Mesendoderm (in vitro differentiated cells): ENCODE data around the gene NUAK1.
A peak's percentile ranks its signal among the peaks of the same experiment; 100 is the strongest.
"Not testable (repeated sequence)": the region's sequence is repeated elsewhere in the genome, so short reads cannot be mapped to it uniquely, and the experiment has no call there.

Experiments used
- DNase-seq: peaks from one replicate; pipeline ENCODE4 v3.0.0; 2013
- H2AK5ac ChIP-seq: 2 replicates; pipeline ENCODE4 v1.6.1; 2013; ENCODE audit warnings: low read length, inconsistent platforms
- H2BK120ac ChIP-seq: 2 replicates; pipeline ENCODE4 v1.6.1; 2013; ENCODE audit warnings: low read depth, mild to moderate bottlenecking, low read length, moderate library complexity, mixed read lengths
- H2BK15ac ChIP-seq: replicated peaks from 2 replicates; pipeline ENCODE4 v1.6.1; 2013; ENCODE audit warnings: low read depth, mild to moderate bottlenecking, moderate library complexity
- H2BK5ac ChIP-seq: 2 replicates; pipeline ENCODE4 v1.6.1; 2013; ENCODE audit warnings: low read length, inconsistent platforms
- H3K18ac ChIP-seq: 2 replicates; pipeline ENCODE4 v1.6.1; 2013; ENCODE audit warnings: mild to moderate bottlenecking, low read length, mixed read lengths
- H3K23ac ChIP-seq: one replicate; pipeline ENCODE4 v1.6.1; 2013; ENCODE audit warnings: low read length
- H3K27ac ChIP-seq: 2 replicates; pipeline ENCODE4 v1.5.1; 2013; ENCODE audit warnings: low read depth, mild to moderate bottlenecking, inconsistent platforms, low read length, moderate library complexity
- H3K27me3 ChIP-seq: 2 replicates; pipeline ENCODE4 v1.6.1; 2013; ENCODE audit warnings: low read length, control low read depth, mild to moderate bottlenecking, inconsistent platforms; ENCODE audit not compliant: insufficient read depth, poor library complexity
- H3K36me3 ChIP-seq: 2 replicates; pipeline ENCODE4 v1.6.1; 2013; ENCODE audit warnings: low read length, inconsistent platforms; ENCODE audit not compliant: control insufficient read depth, insufficient read depth
- H3K4ac ChIP-seq: one replicate; pipeline ENCODE4 v1.6.1; 2013; ENCODE audit warnings: low read depth, mild to moderate bottlenecking, low read length, moderate library complexity
- H3K4me1 ChIP-seq: 2 replicates; pipeline ENCODE4 v1.6.1; 2013; ENCODE audit warnings: low read depth, low read length, inconsistent platforms; ENCODE audit not compliant: control insufficient read depth
- H3K4me2 ChIP-seq: 2 replicates; pipeline ENCODE4 v1.6.1; 2013; ENCODE audit warnings: low read length
- H3K4me3 ChIP-seq: 2 replicates; pipeline ENCODE4 v1.5.1; 2013; ENCODE audit warnings: mild to moderate bottlenecking, low read length
- H3K56ac ChIP-seq: one replicate; pipeline ENCODE4 v1.6.1; 2013; ENCODE audit warnings: low read length
- H3K79me1 ChIP-seq: 2 replicates; pipeline ENCODE4 v1.6.1; 2013; ENCODE audit warnings: low read length, inconsistent platforms
- H3K79me2 ChIP-seq: 2 replicates; pipeline ENCODE4 v1.6.1; 2013; ENCODE audit warnings: mild to moderate bottlenecking, low read length; ENCODE audit not compliant: control insufficient read depth, insufficient read depth
- H3K9ac ChIP-seq: 2 replicates; pipeline ENCODE4 v1.6.1; 2013; ENCODE audit warnings: low read length, inconsistent platforms
- H4K5ac ChIP-seq: one replicate; pipeline ENCODE4 v1.6.1; 2013; ENCODE audit warnings: low read length
- H4K8ac ChIP-seq: one replicate; pipeline ENCODE4 v1.6.1; 2013; ENCODE audit warnings: low read depth, mild to moderate bottlenecking, control low read depth, low read length, moderate library complexity
- WGBS: extraction: QIAGEN DNeasy Blood & Tissue Kit; methylation state at CpG from one replicate; pipeline ENCODE4 v1.1.7; 2013; ENCODE audit warnings: low lambda C conversion rate, missing lambda C conversion rate; ENCODE audit not compliant: insufficient coverage; ENCODE audit errors: extremely low coverage; 5-methylcytosine and 5-hydroxymethylcytosine counted together

Gene NUAK1

DNA sequence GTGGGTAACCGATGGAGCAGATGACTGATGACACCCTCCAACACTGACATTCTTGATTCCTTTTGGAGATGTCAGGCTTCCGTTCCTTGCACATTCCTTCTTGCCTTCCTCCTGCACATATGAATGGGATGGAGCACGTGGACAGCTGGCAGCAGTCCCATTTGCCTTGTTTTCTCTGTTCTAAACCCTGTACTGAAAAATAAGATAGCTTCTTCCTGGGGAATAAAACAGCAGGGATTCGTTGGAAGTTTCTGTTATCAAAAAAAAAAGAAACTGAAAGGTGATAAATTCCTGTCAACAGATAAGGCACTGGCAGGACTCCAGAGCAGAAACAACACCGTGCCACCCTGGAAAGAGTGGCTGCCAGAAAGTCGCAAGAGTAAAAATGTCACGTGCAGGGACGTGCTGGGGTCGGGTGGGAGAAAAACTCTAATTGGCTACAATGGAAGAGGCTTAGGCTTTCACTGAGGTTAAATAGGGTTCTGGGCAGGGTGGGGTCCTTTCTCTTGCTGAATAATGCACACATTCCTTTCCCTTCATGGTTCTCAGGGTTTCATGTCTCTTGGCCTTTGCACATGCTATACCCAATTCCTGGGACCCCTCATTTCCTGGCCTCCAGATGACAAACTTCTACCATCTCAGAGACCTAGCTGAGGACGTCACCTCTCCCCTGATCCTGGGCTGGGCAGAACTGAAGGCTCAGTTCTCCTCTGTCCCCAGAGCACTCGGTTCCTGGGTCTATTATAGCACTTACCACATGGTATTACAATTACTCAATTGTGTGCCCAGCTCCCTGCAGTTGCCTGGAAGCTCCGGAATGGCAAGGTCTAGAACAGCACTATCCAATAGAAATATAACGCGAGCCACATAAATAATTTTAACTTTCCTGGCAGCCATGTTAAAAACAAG, 7.0 kb upstream of the NUAK1 start:
- no CpG with 5 or more reads among the region's 14 CpGs for WGBS
- DNase-seq: peak; percentile 76
- H3K23ac ChIP-seq: no peak overlapping the region
- no peaks in the 10 kb centered on the region for H3K36me3 ChIP-seq
- H3K56ac ChIP-seq: no peak overlapping the region
- peaks cover 5% of the 10 kb centered on the region for H3K79me2 ChIP-seq
- no peak overlapping the region for H2AK5ac ChIP-seq
- no peak overlapping the region for H4K5ac ChIP-seq
- no peak overlapping the region for H3K9ac ChIP-seq
- H2BK120ac ChIP-seq: no peak overlapping the region
- H3K4me3 ChIP-seq: no peak overlapping the region
- no peak overlapping the region for H3K27ac ChIP-seq
- H3K79me1 ChIP-seq: peaks cover 2% of the 10 kb centered on the region
- H4K8ac ChIP-seq: no peak overlapping the region
- H3K4me2 ChIP-seq: no peak overlapping the region
- H3K27me3 ChIP-seq: no peaks in the 10 kb centered on the region
- H3K18ac ChIP-seq: peak overlapping the region; percentile 45
- H2BK15ac ChIP-seq: no peak overlapping the region
- no peak overlapping the region for H3K4ac ChIP-seq
- peaks cover 17% of the 10 kb centered on the region for H3K4me1 ChIP-seq
- H2BK5ac ChIP-seq: no peak overlapping the region

DNA sequence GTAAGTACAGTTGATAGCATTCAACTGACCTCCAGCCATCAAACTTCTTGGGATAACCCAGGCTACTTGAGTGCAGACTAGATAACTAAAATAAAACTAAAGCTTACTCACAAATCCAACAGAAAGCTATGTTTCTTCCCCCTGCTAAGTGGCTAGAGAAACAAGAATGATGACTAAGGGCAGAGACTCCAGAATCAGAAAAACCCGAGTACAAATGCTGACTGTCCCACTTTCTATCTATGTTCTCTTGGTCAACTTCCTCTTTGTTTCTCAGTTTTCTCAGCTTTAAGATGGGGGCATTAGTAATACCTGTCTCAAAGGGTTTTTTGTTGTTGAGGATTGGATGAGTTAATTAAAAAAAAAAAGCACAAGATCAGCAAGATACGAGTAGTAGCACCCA, 6.1 kb upstream of the NUAK1 start:
- no peak overlapping the region for H2BK5ac ChIP-seq
- H3K4me2 ChIP-seq: no peak overlapping the region
- H4K5ac ChIP-seq: no peak overlapping the region
- no peak for DNase-seq
- H2AK5ac ChIP-seq: no peak overlapping the region
- peaks cover 14% of the 10 kb centered on the region for H3K79me2 ChIP-seq
- H3K56ac ChIP-seq: no peak overlapping the region
- H2BK15ac ChIP-seq: no peak overlapping the region
- no peak overlapping the region for H4K8ac ChIP-seq
- H3K23ac ChIP-seq: no peak overlapping the region
- no peaks in the 10 kb centered on the region for H3K36me3 ChIP-seq
- H3K4ac ChIP-seq: no peak overlapping the region
- no peaks in the 10 kb centered on the region for H3K27me3 ChIP-seq
- WGBS: no CpG with 5 or more reads among the region's 2 CpGs
- no peak overlapping the region for H3K9ac ChIP-seq
- no peak overlapping the region for H2BK120ac ChIP-seq
- H3K4me1 ChIP-seq: peaks cover 19% of the 10 kb centered on the region
- H3K27ac ChIP-seq: no peak overlapping the region
- no peak overlapping the region for H3K4me3 ChIP-seq
- H3K18ac ChIP-seq: no peak overlapping the region
- peaks cover 6% of the 10 kb centered on the region for H3K79me1 ChIP-seq

- H3K4ac ChIP-seq: no peak overlapping the region
- no peak overlapping the region for H2AK5ac ChIP-seq
- peak overlapping the region; percentile 35 for H3K9ac ChIP-seq
- peak overlapping the region; percentile 32 for H3K23ac ChIP-seq
- H2BK15ac ChIP-seq: no peak overlapping the region
- H3K4me3 ChIP-seq: no peak overlapping the region
- DNase-seq: no peak
- H2BK120ac ChIP-seq: no peak overlapping the region
- no CpG with 5 or more reads among the region's 7 CpGs for WGBS
- H3K79me2 ChIP-seq: peaks cover 25% of the 10 kb centered on the region
- H3K4me1 ChIP-seq: peaks cover 19% of the 10 kb centered on the region
- H4K8ac ChIP-seq: no peak overlapping the region
- H4K5ac ChIP-seq: no peak overlapping the region
- peak overlapping the region; percentile 40 for H3K27ac ChIP-seq
- H3K56ac ChIP-seq: peak overlapping the region; percentile 59
- no peak overlapping the region for H3K4me2 ChIP-seq
- no peak overlapping the region for H2BK5ac ChIP-seq
- no peaks in the 10 kb centered on the region for H3K27me3 ChIP-seq
- H3K79me1 ChIP-seq: peaks cover 8% of the 10 kb centered on the region
- H3K18ac ChIP-seq: no peak overlapping the region
- H3K36me3 ChIP-seq: no peaks in the 10 kb centered on the region
Measured at GRCh38 chr12:106142591-106143261, 4.0 kb upstream of the NUAK1 start.

DNA sequence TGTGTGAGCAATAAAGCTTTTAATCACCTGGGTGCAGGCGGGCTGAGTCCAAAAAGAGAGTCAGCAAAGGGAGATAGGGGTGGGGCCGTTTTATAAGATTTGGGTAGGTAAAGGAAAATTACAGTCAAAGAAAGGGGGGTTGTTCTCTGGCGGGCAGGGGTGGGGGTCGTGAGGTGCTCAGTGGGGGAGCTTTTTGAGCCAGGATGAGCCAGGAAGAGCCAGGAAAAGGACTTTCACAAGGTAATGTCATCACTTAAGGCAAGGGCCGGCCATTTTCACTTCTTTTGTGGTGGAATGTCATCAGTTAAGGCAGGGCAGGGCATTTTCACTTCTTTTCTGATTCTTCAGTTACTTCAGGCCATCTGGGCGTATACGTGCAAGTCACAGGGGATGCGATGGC, 3.2 kb upstream of the NUAK1 start:
- not testable (repeated sequence) for H4K5ac ChIP-seq, H3K4me3 ChIP-seq, H2BK5ac ChIP-seq, H3K23ac ChIP-seq, DNase-seq, H3K4ac ChIP-seq, H2BK120ac ChIP-seq, H3K9ac ChIP-seq, H3K36me3 ChIP-seq, H2AK5ac ChIP-seq, H4K8ac ChIP-seq, H3K79me1 ChIP-seq, H3K27me3 ChIP-seq, H3K4me2 ChIP-seq, H2BK15ac ChIP-seq
- peak overlapping the region; percentile 70 for H3K56ac ChIP-seq
- peak overlapping the region; percentile 52 for H3K18ac ChIP-seq
- no CpG with 5 or more reads among the region's 8 CpGs for WGBS
- peak overlapping the region; percentile 40 for H3K27ac ChIP-seq
- peaks cover 19% of the 10 kb centered on the region for H3K4me1 ChIP-seq
- peaks cover 33% of the 10 kb centered on the region for H3K79me2 ChIP-seq

DNA sequence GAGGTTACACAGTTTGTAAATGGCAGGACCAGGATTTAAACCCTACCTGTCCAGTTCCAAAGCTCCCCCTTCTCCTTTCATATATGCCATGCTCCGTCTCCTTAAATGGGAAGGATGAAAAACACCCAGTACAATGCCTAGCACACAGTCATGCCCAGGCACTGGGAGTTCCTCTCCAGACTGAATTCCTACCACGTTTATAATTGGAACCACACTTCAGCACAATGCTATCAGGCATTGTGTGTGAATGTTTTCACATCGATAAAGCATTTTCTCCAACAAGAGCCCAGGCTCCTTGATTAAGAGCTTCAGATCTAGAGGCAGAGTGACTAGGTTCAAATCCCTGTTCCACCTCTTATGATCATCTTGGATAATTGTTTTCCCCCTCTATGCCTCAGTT, 2.7 kb upstream of the NUAK1 start:
- Histone ChIP-seq H3K23ac (no peak overlapping the region), H3K36me3 (no peaks in the 10 kb centered on the region), H3K79me2 (peaks cover 38% of the 10 kb centered on the region), H3K79me1 (peaks cover 10% of the 10 kb centered on the region), H3K56ac (peak overlapping the region; percentile 70), H3K9ac (peak overlapping the region; percentile 28), H3K4me3 (no peak overlapping the region), H4K8ac (no peak overlapping the region), H3K27me3 (no peaks in the 10 kb centered on the region), H2BK120ac (no peak overlapping the region), H2AK5ac (no peak overlapping the region), H3K4me2 (no peak overlapping the region), H3K18ac (peak overlapping the region; percentile 52), H3K4me1 (peaks cover 22% of the 10 kb centered on the region), H2BK5ac (peak overlapping the region; percentile 45), H3K27ac (no peak overlapping the region), H3K4ac (peak overlapping the region; percentile 43), H2BK15ac (no peak overlapping the region), H4K5ac (no peak overlapping the region)
- DNase-seq: no peak
- no CpG with 5 or more reads among the region's 3 CpGs for WGBS
